Measurements from ENCODE around the gene CREB3.

The CREB3 gene

DNA sequence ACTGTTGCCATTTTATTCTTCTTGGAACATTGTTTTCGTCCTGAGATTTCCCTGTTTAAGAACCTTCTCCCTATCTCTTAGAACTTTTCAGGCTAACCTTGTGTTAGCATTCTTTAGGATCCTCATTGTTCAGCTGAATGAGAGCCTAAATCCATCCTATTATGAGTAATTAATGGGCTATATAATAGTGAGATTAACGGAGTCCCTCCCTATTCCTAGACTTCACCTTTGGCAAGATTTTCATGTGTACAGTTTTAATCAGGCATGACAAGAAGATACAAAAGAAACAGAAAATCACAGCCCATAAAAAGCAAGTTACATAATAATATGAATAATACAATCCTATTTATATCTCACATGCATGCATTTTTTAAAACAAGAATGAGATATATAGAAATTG, 30.7 kb downstream of the CREB3 start:
- Mint-ChIP-seq H3K36me3 (peaks cover 5% of the 10 kb centered on the region), H3K9me3 (no peaks in the 10 kb centered on the region), H3K27me3 (no peaks in the 10 kb centered on the region), H3K4me3 (no peak overlapping the region), H3K4me1 (peaks cover 35% of the 10 kb centered on the region), H3K27ac (no peak overlapping the region)
- no peak for ATAC-seq

DNA sequence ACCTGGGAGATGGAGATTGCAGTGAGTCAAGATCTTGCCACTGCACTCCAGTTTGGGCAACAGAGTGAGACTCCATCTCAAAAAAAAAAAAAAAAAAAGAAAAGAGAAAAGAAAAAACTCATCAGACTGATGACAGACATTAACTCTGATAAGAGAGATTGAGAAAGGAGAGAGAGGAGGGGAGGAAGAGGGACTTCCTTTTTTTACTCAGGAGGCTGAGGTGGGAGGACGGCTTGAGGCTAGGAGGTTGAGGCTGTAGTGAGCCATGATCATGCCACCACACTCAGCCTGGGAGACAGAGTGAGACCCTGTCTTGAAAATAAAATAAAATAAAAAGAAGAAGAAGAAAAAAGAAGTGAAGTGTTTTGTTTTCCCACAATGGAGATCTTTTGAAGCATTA, 31.3 kb downstream of the CREB3 start:
- no peaks in the 10 kb centered on the region for H3K27me3 Mint-ChIP-seq
- peaks cover 5% of the 10 kb centered on the region for H3K36me3 Mint-ChIP-seq
- ATAC-seq, result no peak
- no peak overlapping the region for H3K27ac Mint-ChIP-seq
- peaks cover 29% of the 10 kb centered on the region for H3K4me1 Mint-ChIP-seq
- H3K9me3 Mint-ChIP-seq, result no peaks in the 10 kb centered on the region
- no peak overlapping the region for H3K4me3 Mint-ChIP-seq

- H3K9me3 Mint-ChIP-seq, result no peaks in the 10 kb centered on the region
- H3K4me3 Mint-ChIP-seq, result no peak overlapping the region
- H3K4me1 Mint-ChIP-seq, result peaks cover 8% of the 10 kb centered on the region
- no peaks in the 10 kb centered on the region for H3K27me3 Mint-ChIP-seq
- no peaks in the 10 kb centered on the region for H3K36me3 Mint-ChIP-seq
- no peak overlapping the region for H3K27ac Mint-ChIP-seq
- ATAC-seq, result no peak
These were observed 34.5 kb downstream of the CREB3 start for GRCh38 chr9:35766997-35767396.

- peaks cover 6% of the 10 kb centered on the region for H3K4me1 Mint-ChIP-seq
- no peak overlapping the region for H3K27ac Mint-ChIP-seq
- H3K9me3 Mint-ChIP-seq, result no peaks in the 10 kb centered on the region
- no peak overlapping the region for H3K4me3 Mint-ChIP-seq
- no peaks in the 10 kb centered on the region for H3K36me3 Mint-ChIP-seq
- ATAC-seq, result no peak
- H3K27me3 Mint-ChIP-seq, result no peaks in the 10 kb centered on the region
These were observed 35.0 kb downstream of the CREB3 start for GRCh38 chr9:35767458-35767857.

DNA sequence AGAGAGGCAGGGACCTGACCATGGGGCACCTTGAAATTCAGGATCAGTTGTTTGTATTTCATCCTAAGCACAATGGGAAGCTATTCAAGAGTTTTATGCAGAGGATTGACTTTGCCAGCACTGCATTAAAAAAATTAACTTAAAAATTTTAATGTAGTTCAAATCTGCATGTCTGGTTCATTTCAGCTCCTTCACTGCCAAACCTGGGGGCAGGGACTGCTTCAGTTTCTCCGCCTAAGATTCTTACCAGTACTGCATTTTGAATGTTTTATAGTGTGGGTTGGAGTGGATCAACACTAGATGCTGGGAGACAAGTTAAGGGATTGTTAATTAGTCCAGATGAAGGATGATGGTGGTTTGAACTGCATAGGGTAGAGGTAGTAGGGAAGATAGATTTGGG, 37.3 kb downstream of the CREB3 start:
- Mint-ChIP-seq H3K4me3 (no peak overlapping the region), H3K27ac (no peak overlapping the region), H3K36me3 (no peaks in the 10 kb centered on the region), H3K4me1 (peaks cover 1% of the 10 kb centered on the region), H3K9me3 (no peaks in the 10 kb centered on the region), H3K27me3 (no peaks in the 10 kb centered on the region)
- ATAC-seq, result no peak

- H3K27me3 Mint-ChIP-seq, result no peaks in the 10 kb centered on the region
- no peaks in the 10 kb centered on the region for H3K36me3 Mint-ChIP-seq
- ATAC-seq, result no peak
- no peaks in the 10 kb centered on the region for H3K9me3 Mint-ChIP-seq
- no peak overlapping the region for H3K4me3 Mint-ChIP-seq
- H3K27ac Mint-ChIP-seq, result no peak overlapping the region
- peaks cover 14% of the 10 kb centered on the region for H3K4me1 Mint-ChIP-seq
These were observed 38.6 kb downstream of the CREB3 start for GRCh38 chr9:35771075-35771433.

- Mint-ChIP-seq H3K4me3 (no peak overlapping the region), H3K27me3 (no peaks in the 10 kb centered on the region), H3K4me1 (peaks cover 18% of the 10 kb centered on the region), H3K9me3 (no peaks in the 10 kb centered on the region), H3K27ac (no peak overlapping the region), H3K36me3 (no peaks in the 10 kb centered on the region)
- ATAC-seq, result no peak
These were observed 39.1 kb downstream of the CREB3 start for GRCh38 chr9:35771534-35771933.

GRCh38 chr9:35771943-35772342, 39.5 kb downstream of the CREB3 start:
- no peaks in the 10 kb centered on the region for H3K36me3 Mint-ChIP-seq
- no peak for ATAC-seq
- no peaks in the 10 kb centered on the region for H3K9me3 Mint-ChIP-seq
- peaks cover 18% of the 10 kb centered on the region for H3K4me1 Mint-ChIP-seq
- no peak overlapping the region for H3K4me3 Mint-ChIP-seq
- no peaks in the 10 kb centered on the region for H3K27me3 Mint-ChIP-seq
- no peak overlapping the region for H3K27ac Mint-ChIP-seq

DNA sequence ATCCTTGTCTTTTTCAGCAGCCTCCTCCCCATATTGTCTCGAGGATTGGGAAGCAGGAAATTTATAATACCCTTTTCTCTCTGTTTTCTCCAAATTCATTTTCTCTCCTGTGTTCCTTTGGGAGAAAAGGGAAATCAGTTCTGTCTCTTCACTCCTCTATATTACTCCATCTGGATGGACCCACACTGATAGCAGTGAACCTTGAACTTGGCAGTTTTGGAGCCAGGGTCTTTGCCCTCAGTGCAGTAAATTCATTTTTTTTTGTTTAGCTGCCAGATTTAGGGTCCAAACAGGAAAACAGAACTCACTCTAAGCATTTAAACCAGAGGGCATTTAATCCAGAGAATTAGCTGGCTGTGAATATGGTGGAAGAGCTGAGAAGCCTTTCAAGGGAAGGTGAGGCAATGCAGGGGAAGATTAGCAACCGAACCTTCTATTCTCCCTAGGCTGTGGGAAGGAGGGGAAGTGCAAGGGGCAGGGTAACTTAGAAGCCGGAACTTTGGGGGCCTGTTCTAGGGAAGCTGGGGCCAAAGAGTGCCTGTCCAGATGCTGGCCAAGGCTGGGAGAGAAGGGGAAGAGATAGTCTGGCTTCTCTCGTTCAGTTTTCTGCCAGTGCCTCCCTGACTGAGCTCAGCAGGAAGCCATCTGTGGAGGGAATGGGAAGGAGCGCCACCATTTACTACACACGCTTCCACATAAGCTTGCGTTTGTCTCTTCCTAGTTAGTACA, 42.6 kb downstream of the CREB3 start:
- H3K36me3 Mint-ChIP-seq, result peaks cover 2% of the 10 kb centered on the region
- H3K27me3 Mint-ChIP-seq, result no peaks in the 10 kb centered on the region
- H3K27ac Mint-ChIP-seq, result peak overlapping the region; percentile 81
- no peaks in the 10 kb centered on the region for H3K9me3 Mint-ChIP-seq
- ATAC-seq, result no peak
- no peak overlapping the region for H3K4me3 Mint-ChIP-seq
- H3K4me1 Mint-ChIP-seq, result peaks cover 18% of the 10 kb centered on the region

GRCh38 chr9:35776018-35776417, 43.6 kb downstream of the CREB3 start:
- peak; percentile 95 for ATAC-seq
- Mint-ChIP-seq H3K4me1 (peaks cover 21% of the 10 kb centered on the region), H3K36me3 (peaks cover 8% of the 10 kb centered on the region), H3K4me3 (no peak overlapping the region), H3K9me3 (no peaks in the 10 kb centered on the region), H3K27ac (peak overlapping the region; percentile 81), H3K27me3 (no peaks in the 10 kb centered on the region)

DNA sequence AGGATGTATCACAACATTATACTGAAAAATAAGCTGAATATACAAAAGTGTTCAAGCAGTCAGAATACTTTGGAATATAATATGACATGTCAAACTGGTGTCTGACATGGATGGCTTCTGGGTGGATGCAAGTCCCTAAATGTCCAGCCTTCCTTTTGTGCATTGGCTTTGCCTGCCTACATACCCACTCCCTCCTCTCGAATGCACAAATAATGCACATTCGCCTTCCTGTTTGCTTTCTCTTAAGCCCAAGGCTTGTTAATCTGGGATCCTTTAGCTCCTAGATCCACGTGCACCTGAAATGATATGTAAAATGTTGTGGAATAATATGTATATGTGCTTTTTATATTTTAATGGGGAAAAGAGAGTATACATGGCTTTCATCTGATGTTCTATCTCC, 46.0 kb downstream of the CREB3 start:
- Mint-ChIP-seq H3K9me3 (no peaks in the 10 kb centered on the region), H3K36me3 (peaks cover 13% of the 10 kb centered on the region), H3K27ac (no peak overlapping the region)

GRCh38 chr9:35781066-35781465, 48.6 kb downstream of the CREB3 start:
- Mint-ChIP-seq H3K27ac (no peak overlapping the region), H3K36me3 (peaks cover 29% of the 10 kb centered on the region), H3K4me1 (peaks cover 10% of the 10 kb centered on the region), H3K4me3 (no peak overlapping the region), H3K9me3 (no peaks in the 10 kb centered on the region), H3K27me3 (no peaks in the 10 kb centered on the region)
- ATAC-seq, result no peak

More for the DNA sequence above, 46.0 kb downstream of the CREB3 start:
- Mint-ChIP-seq H3K4me3 (no peak overlapping the region), H3K4me1 (peaks cover 24% of the 10 kb centered on the region), H3K27me3 (no peaks in the 10 kb centered on the region)
- no peak for ATAC-seq

DNA sequence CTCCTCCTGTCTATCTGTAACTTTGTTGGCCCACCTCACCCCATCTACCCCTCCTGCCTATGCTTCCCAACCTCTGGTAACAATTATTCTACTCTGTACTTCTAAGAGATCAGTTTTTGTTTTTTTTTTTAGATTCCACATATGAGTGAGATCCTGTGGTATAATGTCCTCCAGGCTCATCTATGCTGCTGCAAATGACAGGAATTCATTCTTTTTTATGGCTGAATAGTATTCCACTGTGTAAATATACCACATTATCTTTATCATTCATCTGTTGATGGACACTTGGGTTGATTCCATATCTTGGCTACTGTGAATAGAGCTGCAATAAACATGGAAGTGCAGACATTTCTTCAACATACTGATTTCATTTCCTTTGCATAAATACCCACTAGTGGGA, 51.0 kb downstream of the CREB3 start:
- Mint-ChIP-seq H3K27me3 (no peaks in the 10 kb centered on the region), H3K9me3 (no peaks in the 10 kb centered on the region), H3K4me1 (peaks cover 6% of the 10 kb centered on the region), H3K4me3 (no peak overlapping the region), H3K27ac (no peak overlapping the region), H3K36me3 (peaks cover 35% of the 10 kb centered on the region)
- no peak for ATAC-seq
